HEK293 (cell line): ENCODE data around the gene SLC33A1.

ENCODE experiments used
- BCL11A ChIP-seq: fragments of 450-650 bp; formaldehyde crosslinking; IDR thresholded peaks from 2 replicates; pipeline ENCODE4 v1.5.1; 2016; ENCODE audit warnings: low read depth, missing biosample characterization, missing genetic modification characterization
- RBAK ChIP-seq: fragments of 450-650 bp; formaldehyde crosslinking; IDR thresholded peaks from 2 replicates; pipeline ENCODE4 v1.5.1; 2016; ENCODE audit warnings: missing biosample characterization, missing genetic modification characterization
- ZBTB48 ChIP-seq: fragments of 450-650 bp; formaldehyde crosslinking; IDR thresholded peaks from 2 replicates; pipeline ENCODE4 v1.5.1; 2016; ENCODE audit warnings: missing biosample characterization, missing genetic modification characterization
- ZFP41 ChIP-seq: fragments of 450-650 bp; formaldehyde crosslinking; IDR thresholded peaks from 2 replicates; pipeline ENCODE4 v1.5.1; 2016; ENCODE audit warnings: missing biosample characterization, missing genetic modification characterization, borderline replicate concordance
- ZNF10 ChIP-seq: fragments of 450-650 bp; formaldehyde crosslinking; IDR thresholded peaks from 2 replicates; pipeline ENCODE4 v1.5.1; 2017; ENCODE audit warnings: missing biosample characterization, missing genetic modification characterization
- ZNF274 ChIP-seq, 2 experiments: fragments of 200-500 bp in 1 of 2; fragments of 450-650 bp in 1 of 2; sonication (Bioruptor generic) in 1 of 2; formaldehyde crosslinking in 1 of 2; IDR thresholded peaks; 2 replicates each; pipeline versions ENCODE4 v1.5.1 to v1.6.1; 2014 to 2016; ENCODE audit warnings: borderline replicate concordance in 1 of 2, inconsistent platforms in 1 of 2, low read length in 1 of 2, missing biosample characterization in 1 of 2, missing genetic modification characterization in 1 of 2
- ZNF394 ChIP-seq: fragments of 450-650 bp; formaldehyde crosslinking; IDR thresholded peaks from 2 replicates; pipeline ENCODE4 v1.5.1; 2016; ENCODE audit warnings: missing biosample characterization, missing genetic modification characterization, mild to moderate bottlenecking, moderate library complexity, borderline replicate concordance
- ZNF501 ChIP-seq: fragments of 450-650 bp; formaldehyde crosslinking; IDR thresholded peaks from 2 replicates; pipeline ENCODE4 v1.5.1; 2016; ENCODE audit warnings: missing biosample characterization, missing genetic modification characterization
- ZNF555 ChIP-seq: fragments of 450-650 bp; formaldehyde crosslinking; conservative IDR thresholded peaks from 2 replicates; pipeline ENCODE4 v1.5.1; 2017; ENCODE audit warnings: missing biosample characterization, mild to moderate bottlenecking, missing genetic modification characterization, inconsistent platforms
- TF ChIP-seq, protein P1 (sequence below): fragments of 450-650 bp; formaldehyde crosslinking; IDR thresholded peaks from 2 replicates; pipeline ENCODE4 v1.5.1; 2016; ENCODE audit warnings: missing biosample characterization, missing genetic modification characterization
- TF ChIP-seq, protein P2 (sequence below): fragments of 450-650 bp; formaldehyde crosslinking; conservative IDR thresholded peaks from 2 replicates; pipeline ENCODE4 v1.5.1; 2016; ENCODE audit warnings: low read depth, missing biosample characterization, missing genetic modification characterization
- TF ChIP-seq, protein P3 (sequence below): fragments of 450-650 bp; formaldehyde crosslinking; IDR thresholded peaks from 2 replicates; pipeline ENCODE4 v1.5.0; 2017; ENCODE audit warnings: missing biosample characterization, missing genetic modification characterization, borderline replicate concordance
- TF ChIP-seq, protein P4 (sequence below): fragments of 450-650 bp; formaldehyde crosslinking; IDR thresholded peaks from 2 replicates; pipeline ENCODE4 v1.5.1; 2016; ENCODE audit warnings: missing biosample characterization, missing genetic modification characterization
- TF ChIP-seq, protein P5 (sequence below): fragments of 450-650 bp; formaldehyde crosslinking; IDR thresholded peaks from 2 replicates; pipeline ENCODE4 v1.5.1; 2016; ENCODE audit warnings: missing biosample characterization, missing genetic modification characterization, low read depth

DNA sequence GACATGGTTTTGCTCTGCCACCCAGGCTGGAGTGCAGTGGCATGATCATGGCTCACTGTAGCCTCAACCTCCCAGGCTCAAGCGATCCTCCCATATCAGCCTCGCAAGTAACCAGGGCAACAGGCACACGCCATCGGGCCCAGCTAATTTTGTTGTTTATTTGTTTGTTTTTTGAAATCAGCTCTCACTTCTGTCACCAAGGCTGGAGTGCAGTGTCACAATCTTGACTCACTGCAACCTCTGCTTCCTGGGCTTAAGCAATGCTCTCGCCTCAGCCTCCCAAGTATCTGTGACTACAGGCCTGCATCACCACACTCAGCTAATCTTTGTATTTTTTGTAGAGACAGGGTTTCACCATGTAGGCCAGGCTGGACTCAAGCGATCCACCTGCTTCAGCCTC is 83.1 kb downstream of the SLC33A1 start:
- TF ChIP-seq ZNF10 (tag by site-specific recombination) (no peak), ZFP41 (no peak), ZNF274 (IDR thresholded peaks at IDR 0.05; ENCODE audit: low read length) (no peak), ZNF274 (tag by site-specific recombination; IDR thresholded peaks at IDR 0.05; ENCODE audit: borderline replicate concordance) (no peak), ZBTB48 (no peak), ZNF501 (tag by site-specific recombination) (no peak), RBAK (tag by site-specific recombination) (no peak), BCL11A (tag by site-specific recombination) (no peak), ZNF394 (tag by site-specific recombination) (no peak), ZNF555 (no peak)
- TF ChIP-seq, protein P1, sequence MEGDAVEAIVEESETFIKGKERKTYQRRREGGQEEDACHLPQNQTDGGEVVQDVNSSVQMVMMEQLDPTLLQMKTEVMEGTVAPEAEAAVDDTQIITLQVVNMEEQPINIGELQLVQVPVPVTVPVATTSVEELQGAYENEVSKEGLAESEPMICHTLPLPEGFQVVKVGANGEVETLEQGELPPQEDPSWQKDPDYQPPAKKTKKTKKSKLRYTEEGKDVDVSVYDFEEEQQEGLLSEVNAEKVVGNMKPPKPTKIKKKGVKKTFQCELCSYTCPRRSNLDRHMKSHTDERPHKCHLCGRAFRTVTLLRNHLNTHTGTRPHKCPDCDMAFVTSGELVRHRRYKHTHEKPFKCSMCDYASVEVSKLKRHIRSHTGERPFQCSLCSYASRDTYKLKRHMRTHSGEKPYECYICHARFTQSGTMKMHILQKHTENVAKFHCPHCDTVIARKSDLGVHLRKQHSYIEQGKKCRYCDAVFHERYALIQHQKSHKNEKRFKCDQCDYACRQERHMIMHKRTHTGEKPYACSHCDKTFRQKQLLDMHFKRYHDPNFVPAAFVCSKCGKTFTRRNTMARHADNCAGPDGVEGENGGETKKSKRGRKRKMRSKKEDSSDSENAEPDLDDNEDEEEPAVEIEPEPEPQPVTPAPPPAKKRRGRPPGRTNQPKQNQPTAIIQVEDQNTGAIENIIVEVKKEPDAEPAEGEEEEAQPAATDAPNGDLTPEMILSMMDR (tag by site-specific recombination): no peak
- TF ChIP-seq, protein P2, sequence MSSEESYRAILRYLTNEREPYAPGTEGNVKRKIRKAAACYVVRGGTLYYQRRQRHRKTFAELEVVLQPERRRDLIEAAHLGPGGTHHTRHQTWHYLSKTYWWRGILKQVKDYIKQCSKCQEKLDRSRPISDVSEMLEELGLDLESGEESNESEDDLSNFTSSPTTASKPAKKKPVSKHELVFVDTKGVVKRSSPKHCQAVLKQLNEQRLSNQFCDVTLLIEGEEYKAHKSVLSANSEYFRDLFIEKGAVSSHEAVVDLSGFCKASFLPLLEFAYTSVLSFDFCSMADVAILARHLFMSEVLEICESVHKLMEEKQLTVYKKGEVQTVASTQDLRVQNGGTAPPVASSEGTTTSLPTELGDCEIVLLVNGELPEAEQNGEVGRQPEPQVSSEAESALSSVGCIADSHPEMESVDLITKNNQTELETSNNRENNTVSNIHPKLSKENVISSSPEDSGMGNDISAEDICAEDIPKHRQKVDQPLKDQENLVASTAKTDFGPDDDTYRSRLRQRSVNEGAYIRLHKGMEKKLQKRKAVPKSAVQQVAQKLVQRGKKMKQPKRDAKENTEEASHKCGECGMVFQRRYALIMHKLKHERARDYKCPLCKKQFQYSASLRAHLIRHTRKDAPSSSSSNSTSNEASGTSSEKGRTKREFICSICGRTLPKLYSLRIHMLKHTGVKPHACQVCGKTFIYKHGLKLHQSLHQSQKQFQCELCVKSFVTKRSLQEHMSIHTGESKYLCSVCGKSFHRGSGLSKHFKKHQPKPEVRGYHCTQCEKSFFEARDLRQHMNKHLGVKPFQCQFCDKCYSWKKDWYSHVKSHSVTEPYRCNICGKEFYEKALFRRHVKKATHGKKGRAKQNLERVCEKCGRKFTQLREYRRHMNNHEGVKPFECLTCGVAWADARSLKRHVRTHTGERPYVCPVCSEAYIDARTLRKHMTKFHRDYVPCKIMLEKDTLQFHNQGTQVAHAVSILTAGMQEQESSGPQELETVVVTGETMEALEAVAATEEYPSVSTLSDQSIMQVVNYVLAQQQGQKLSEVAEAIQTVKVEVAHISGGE: no peak
- TF ChIP-seq, protein P3, sequence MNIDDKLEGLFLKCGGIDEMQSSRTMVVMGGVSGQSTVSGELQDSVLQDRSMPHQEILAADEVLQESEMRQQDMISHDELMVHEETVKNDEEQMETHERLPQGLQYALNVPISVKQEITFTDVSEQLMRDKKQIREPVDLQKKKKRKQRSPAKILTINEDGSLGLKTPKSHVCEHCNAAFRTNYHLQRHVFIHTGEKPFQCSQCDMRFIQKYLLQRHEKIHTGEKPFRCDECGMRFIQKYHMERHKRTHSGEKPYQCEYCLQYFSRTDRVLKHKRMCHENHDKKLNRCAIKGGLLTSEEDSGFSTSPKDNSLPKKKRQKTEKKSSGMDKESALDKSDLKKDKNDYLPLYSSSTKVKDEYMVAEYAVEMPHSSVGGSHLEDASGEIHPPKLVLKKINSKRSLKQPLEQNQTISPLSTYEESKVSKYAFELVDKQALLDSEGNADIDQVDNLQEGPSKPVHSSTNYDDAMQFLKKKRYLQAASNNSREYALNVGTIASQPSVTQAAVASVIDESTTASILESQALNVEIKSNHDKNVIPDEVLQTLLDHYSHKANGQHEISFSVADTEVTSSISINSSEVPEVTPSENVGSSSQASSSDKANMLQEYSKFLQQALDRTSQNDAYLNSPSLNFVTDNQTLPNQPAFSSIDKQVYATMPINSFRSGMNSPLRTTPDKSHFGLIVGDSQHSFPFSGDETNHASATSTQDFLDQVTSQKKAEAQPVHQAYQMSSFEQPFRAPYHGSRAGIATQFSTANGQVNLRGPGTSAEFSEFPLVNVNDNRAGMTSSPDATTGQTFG (tag by site-specific recombination): no peak
- TF ChIP-seq, protein P4, sequence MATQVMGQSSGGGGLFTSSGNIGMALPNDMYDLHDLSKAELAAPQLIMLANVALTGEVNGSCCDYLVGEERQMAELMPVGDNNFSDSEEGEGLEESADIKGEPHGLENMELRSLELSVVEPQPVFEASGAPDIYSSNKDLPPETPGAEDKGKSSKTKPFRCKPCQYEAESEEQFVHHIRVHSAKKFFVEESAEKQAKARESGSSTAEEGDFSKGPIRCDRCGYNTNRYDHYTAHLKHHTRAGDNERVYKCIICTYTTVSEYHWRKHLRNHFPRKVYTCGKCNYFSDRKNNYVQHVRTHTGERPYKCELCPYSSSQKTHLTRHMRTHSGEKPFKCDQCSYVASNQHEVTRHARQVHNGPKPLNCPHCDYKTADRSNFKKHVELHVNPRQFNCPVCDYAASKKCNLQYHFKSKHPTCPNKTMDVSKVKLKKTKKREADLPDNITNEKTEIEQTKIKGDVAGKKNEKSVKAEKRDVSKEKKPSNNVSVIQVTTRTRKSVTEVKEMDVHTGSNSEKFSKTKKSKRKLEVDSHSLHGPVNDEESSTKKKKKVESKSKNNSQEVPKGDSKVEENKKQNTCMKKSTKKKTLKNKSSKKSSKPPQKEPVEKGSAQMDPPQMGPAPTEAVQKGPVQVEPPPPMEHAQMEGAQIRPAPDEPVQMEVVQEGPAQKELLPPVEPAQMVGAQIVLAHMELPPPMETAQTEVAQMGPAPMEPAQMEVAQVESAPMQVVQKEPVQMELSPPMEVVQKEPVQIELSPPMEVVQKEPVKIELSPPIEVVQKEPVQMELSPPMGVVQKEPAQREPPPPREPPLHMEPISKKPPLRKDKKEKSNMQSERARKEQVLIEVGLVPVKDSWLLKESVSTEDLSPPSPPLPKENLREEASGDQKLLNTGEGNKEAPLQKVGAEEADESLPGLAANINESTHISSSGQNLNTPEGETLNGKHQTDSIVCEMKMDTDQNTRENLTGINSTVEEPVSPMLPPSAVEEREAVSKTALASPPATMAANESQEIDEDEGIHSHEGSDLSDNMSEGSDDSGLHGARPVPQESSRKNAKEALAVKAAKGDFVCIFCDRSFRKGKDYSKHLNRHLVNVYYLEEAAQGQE (tag by site-specific recombination): no peak
- TF ChIP-seq, protein P5, sequence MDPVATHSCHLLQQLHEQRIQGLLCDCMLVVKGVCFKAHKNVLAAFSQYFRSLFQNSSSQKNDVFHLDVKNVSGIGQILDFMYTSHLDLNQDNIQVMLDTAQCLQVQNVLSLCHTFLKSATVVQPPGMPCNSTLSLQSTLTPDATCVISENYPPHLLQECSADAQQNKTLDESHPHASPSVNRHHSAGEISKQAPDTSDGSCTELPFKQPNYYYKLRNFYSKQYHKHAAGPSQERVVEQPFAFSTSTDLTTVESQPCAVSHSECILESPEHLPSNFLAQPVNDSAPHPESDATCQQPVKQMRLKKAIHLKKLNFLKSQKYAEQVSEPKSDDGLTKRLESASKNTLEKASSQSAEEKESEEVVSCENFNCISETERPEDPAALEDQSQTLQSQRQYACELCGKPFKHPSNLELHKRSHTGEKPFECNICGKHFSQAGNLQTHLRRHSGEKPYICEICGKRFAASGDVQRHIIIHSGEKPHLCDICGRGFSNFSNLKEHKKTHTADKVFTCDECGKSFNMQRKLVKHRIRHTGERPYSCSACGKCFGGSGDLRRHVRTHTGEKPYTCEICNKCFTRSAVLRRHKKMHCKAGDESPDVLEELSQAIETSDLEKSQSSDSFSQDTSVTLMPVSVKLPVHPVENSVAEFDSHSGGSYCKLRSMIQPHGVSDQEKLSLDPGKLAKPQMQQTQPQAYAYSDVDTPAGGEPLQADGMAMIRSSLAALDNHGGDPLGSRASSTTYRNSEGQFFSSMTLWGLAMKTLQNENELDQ (tag by site-specific recombination): no peak
